K562 (cell line): ENCODE results near the gene UNC119. TPM values are rescaled to one million over a fixed set of nuclear protein-coding genes. Genes with fewer than 3 reads are reported as not detected.

ENCODE experiments used
- ATAC-seq: fragments of 200-7000 bp; cut with Tn5 transposase; 3 replicates; pipeline ENCODE4 v1.9.1; 2020; ENCODE audit warnings: moderate library complexity
- BruUV-seq: library from RNA; stranded (reverse); fragments of 400-500 nt; replicated peaks from 2 replicates; lab custom pipeline; 2021; lab: Mats Ljungman, UMichigan
- CTCF ChIA-PET: fragments of 300-600 bp; formaldehyde crosslinking; extraction: SDS; loops from one replicate; lab custom pipeline; 2021; ENCODE audit warnings: low intra/inter-chr PET ratio; lab: Yijun Ruan, JAX
- POLR2A ChIA-PET: fragments of 300-600, 350-650 bp; sonication (Branson Sonifier 250); formaldehyde crosslinking; extraction: SDS; loops from one replicate; lab custom pipeline; 2021; ENCODE audit warnings: antibody characterized with exemption, inconsistent platforms; lab: Yijun Ruan, JAX
- DNase-seq, 4 experiments: peaks; one replicate each; pipeline versions ENCODE4 v3.0.0 to v3.0.0-alpha.2; 2011 to 2018; ENCODE audit warnings: low spot score in 3 of 4, mixed read lengths in 3 of 4; ENCODE audit errors: extremely low read depth in 1 of 4
- FAIRE-seq: peaks from 2 replicates; lab custom pipeline; 2011; peaks lifted over from hg19 to GRCh38; lab: Jason Lieb, UNC
- H2AFZ ChIP-seq: 2 replicates; pipeline ENCODE4 v1.6.0; 2011; ENCODE audit warnings: low read depth, low read length, control low read depth, inconsistent platforms
- H3K27ac ChIP-seq: fragments of 200-600 bp; 3 replicates; pipeline ENCODE4 v1.8.0; 2011; ENCODE audit warnings: low read depth, mild to moderate bottlenecking, control low read depth, inconsistent platforms, low read length, moderate library complexity, mixed read lengths; ENCODE audit errors: extremely low read depth
- H3K27me3 ChIP-seq, 2 experiments: fragments of 300-600 bp in 1 of 2; 2 replicates in 1 of 2; 3 replicates in 1 of 2; pipeline versions ENCODE4 v1.6.0 to v1.8.0; 2011; ENCODE audit warnings: inconsistent platforms in 2 of 2, low read length in 2 of 2, mild to moderate bottlenecking in 1 of 2, mixed read lengths in 1 of 2, moderate library complexity in 1 of 2; ENCODE audit not compliant: control insufficient read depth in 2 of 2, insufficient read depth in 2 of 2
- H3K36me3 ChIP-seq: fragments of 300-600 bp; 3 replicates; pipeline ENCODE4 v1.8.0; 2011; ENCODE audit warnings: mild to moderate bottlenecking, low read length, inconsistent platforms; ENCODE audit not compliant: control insufficient read depth, insufficient read depth
- H3K4me1 ChIP-seq, 2 experiments: fragments of 200-600 bp in 1 of 2; replicated peaks in 1 of 2; 2 replicates in 1 of 2; 3 replicates in 1 of 2; pipeline versions ENCODE4 v1.5.1 to v1.8.0; 2011; ENCODE audit warnings: inconsistent platforms in 2 of 2, low read length in 2 of 2, mild to moderate bottlenecking in 1 of 2, mixed read lengths in 1 of 2, moderate library complexity in 1 of 2; ENCODE audit not compliant: control insufficient read depth in 2 of 2, insufficient read depth in 2 of 2
- H3K4me2 ChIP-seq: 2 replicates; pipeline ENCODE4 v1.6.1; 2011; ENCODE audit warnings: low read length, control low read depth, inconsistent platforms, mixed read lengths; ENCODE audit not compliant: insufficient read depth
- H3K4me3 ChIP-seq: fragments of 200-600 bp; sonication (generic), shearing (Covaris generic); 2 replicates; pipeline ENCODE4 v1.5.1; 2016; ENCODE audit warnings: control low read depth, inconsistent platforms
- H3K79me2 ChIP-seq: fragments of 200-600 bp; 3 replicates; pipeline ENCODE4 v1.8.0; 2011; ENCODE audit warnings: low read length, inconsistent platforms; ENCODE audit not compliant: control insufficient read depth, insufficient read depth
- H3K9ac ChIP-seq, 2 experiments: 2 replicates each; pipeline versions ENCODE4 v1.6.0 to v1.6.1; 2011; ENCODE audit warnings: low read depth in 2 of 2, low read length in 2 of 2, control low read depth in 1 of 2, inconsistent platforms in 1 of 2, mild to moderate bottlenecking in 1 of 2, mixed read lengths in 1 of 2; ENCODE audit not compliant: insufficient read depth in 1 of 2
- H3K9me1 ChIP-seq: one replicate; pipeline ENCODE4 v1.6.0; 2011; ENCODE audit warnings: inconsistent platforms, mild to moderate bottlenecking, low read length, moderate library complexity; ENCODE audit not compliant: control insufficient read depth, insufficient read depth
- H3K9me3 ChIP-seq: replicated peaks from 2 replicates; pipeline ENCODE4 v1.5.1; 2011; ENCODE audit warnings: low read depth, low read length, inconsistent platforms; ENCODE audit not compliant: control insufficient read depth, insufficient read depth
- H4K20me1 ChIP-seq: replicated peaks from 2 replicates; pipeline ENCODE4 v1.6.1; 2011; ENCODE audit warnings: low read length, inconsistent platforms, mixed read lengths; ENCODE audit not compliant: control insufficient read depth, insufficient read depth
- CBX8 ChIP-seq: fragments of 200-600 bp; sonication (generic); IDR thresholded peaks from 2 replicates; pipeline ENCODE4 v1.6.1; 2012; ENCODE audit warnings: borderline replicate concordance, mixed run types, low read depth, mild to moderate bottlenecking, moderate library complexity, mixed read lengths, low read length, control low read depth, inconsistent platforms; ENCODE audit not compliant: poor library complexity, severe bottlenecking; ENCODE audit errors: extremely low read depth
- CCNT2 ChIP-seq: IDR thresholded peaks from 2 replicates; pipeline ENCODE4 v1.6.1; 2011; ENCODE audit warnings: borderline replicate concordance, low read depth, mild to moderate bottlenecking, moderate library complexity, mixed read lengths, low read length; ENCODE audit not compliant: insufficient read length; ENCODE audit errors: extremely low read depth
- CHCHD3 ChIP-seq: fragments of 250-450 bp; sonication (Bioruptor Pico); IDR thresholded peaks from 2 replicates; pipeline ENCODE4 v2.1.2; 2022; ENCODE audit warnings: mild to moderate bottlenecking
- DMBX1 ChIP-seq: fragments of 250-450 bp; sonication (Bioruptor Pico); IDR thresholded peaks from 2 replicates; pipeline ENCODE4 v1.8.0; 2022; ENCODE audit warnings: inconsistent platforms, mild to moderate bottlenecking, moderate library complexity, borderline replicate concordance
- POLR2AphosphoS2 ChIP-seq: IDR thresholded peaks from 2 replicates; pipeline ENCODE4 v1.6.1; 2012; ENCODE audit warnings: low read length, improper control_type of control experiment
- PTRF ChIP-seq: fragments of 450-650 bp; IDR thresholded peaks from 2 replicates; pipeline ENCODE4 v1.6.1; 2016; ENCODE audit warnings: mild to moderate bottlenecking, missing genetic modification characterization, missing compliant biosample characterization
- SRSF3 ChIP-seq: fragments of 200-400 bp; formaldehyde crosslinking; IDR thresholded peaks from 2 replicates; pipeline ENCODE4 v1.6.1; 2016; ENCODE audit warnings: mild to moderate bottlenecking, low read length, moderate library complexity; ENCODE audit not compliant: insufficient read depth
- ZNF668 ChIP-seq: fragments of 250-450 bp; sonication (Bioruptor Pico); IDR thresholded peaks from 2 replicates; pipeline ENCODE4 v1.8.0; 2022; ENCODE audit warnings: mild to moderate bottlenecking, inconsistent platforms
- WGBS: fragments of 100-300 bp; shearing (Covaris generic); methylation state at CpG from one replicate; pipeline ENCODE4 v1.1.6; 2016; ENCODE audit warnings: low coverage, mixed read lengths; ENCODE audit not compliant: insufficient coverage; ENCODE audit errors: missing lambda C conversion rate; 5-methylcytosine and 5-hydroxymethylcytosine counted together
- in situ Hi-C: fragments of 300-500 bp; cut with MboI; formaldehyde crosslinking; loops from 4 replicates; pipeline ENCODE4 v1.15.0; 2018; ENCODE audit warnings: inconsistent platforms, mixed read lengths
- intact Hi-C: fragments of 100-400 bp; cut with micrococcal nuclease; formaldehyde crosslinking; loops from 2 replicates; pipeline ENCODE4 v1.14.2; 2022
- polyA plus RNA-seq, 8 experiments: library from polyadenylated mRNA; depleted of rRNA in 4 of 8; stranded (reverse) in 5 of 8; unstranded in 3 of 8; fragments of >200 nt; fragmentation: Nextera tagmentation in 2 of 8; fragmentation: Illumina TruSeq in 1 of 8; extraction: Ambion mirVana in 2 of 8; extraction: Trizol in 1 of 8; gene quantifications; 2 replicates each; pipeline versions ENCODE4 v1.2.1 to v1.2.3, GENCODE V29; 2011 to 2014; ENCODE audit warnings: inconsistent platforms in 1 of 8, missing spikeins in 1 of 8
- total RNA-seq, 7 experiments: library from RNA; depleted of rRNA in 6 of 7; stranded (reverse); fragments of >200 nt in 6 of 7; fragmentation: Illumina TruSeq in 2 of 7; extraction: Trizol in 2 of 7; gene quantifications; 2 replicates each; pipeline versions ENCODE4 v1.2.1 to v1.2.3, GENCODE V29; 2011 to 2021; ENCODE audit warnings: low replicate concordance in 1 of 7
- TF ChIP-seq, protein P1 (sequence below): fragments of 250-450 bp; sonication (Bioruptor Pico); IDR thresholded peaks from 2 replicates; pipeline ENCODE4 v1.8.0; 2022; ENCODE audit warnings: moderate library complexity, mild to moderate bottlenecking, inconsistent platforms

Gene UNC119
- total and polyA plus RNA-seq, 9 of the 15 experiments (the other 6 are each of a cell fraction or from before 2014, with no cell fraction given): 0.37 to 47.7 (median 16.3) TPM

DNA sequence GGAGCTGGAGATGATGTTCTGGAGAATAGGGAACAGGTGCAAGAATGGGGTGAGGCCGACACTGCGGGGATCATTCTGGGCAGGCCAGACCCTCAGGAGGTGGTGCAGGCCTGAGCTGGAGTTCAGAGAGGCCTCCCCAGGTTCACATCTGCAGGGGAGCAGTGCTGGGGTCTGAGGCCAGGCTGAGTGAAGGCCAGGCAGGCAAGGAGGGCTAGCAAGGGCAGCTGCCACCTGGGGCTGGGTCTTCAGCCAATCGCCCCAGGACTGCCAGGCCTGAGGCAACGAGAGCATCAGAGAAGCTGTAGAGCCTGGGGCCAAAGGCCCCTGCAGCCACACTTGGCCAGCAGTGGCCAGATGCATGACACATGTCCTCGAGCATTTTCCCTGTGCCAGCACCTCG, 31.7 kb downstream of the UNC119 start:
- FAIRE-seq (no peak), ATAC-seq (no peak), DNase-seq (no peak)
- CTCF ChIA-PET: no interaction called here
- Histone ChIP-seq H3K4me1 (peaks cover 10 to 30% of the 10 kb centered on the region in 2 experiments; a peak in 4 of 5 replicates), H3K9me3 (no peaks in the 10 kb centered on the region; the same call in 1 of the 2 replicates), H3K27ac (no peak overlapping the region), H3K36me3 (no peaks in the 10 kb centered on the region), H3K79me2 (no peaks in the 10 kb centered on the region), H3K9ac (no peak overlapping the region; a peak in 1 of 4 replicates), H3K4me2 (no peak overlapping the region), H2AFZ (no peak overlapping the region), H3K4me3 (no peak overlapping the region), H3K27me3 (peaks cover 3 to 25% of the 10 kb centered on the region in 2 experiments; a peak in 3 of 5 replicates), H3K9me1 (no peaks in the 10 kb centered on the region), H4K20me1 (no peaks in the 10 kb centered on the region)
- no TSS peak for BruUV-seq
- WGBS: 0% methylated on average over 6 of the region's 6 CpGs
- no peak for TF ChIP-seq SRSF3
- TF ChIP-seq CBX8: no peak
- TF ChIP-seq, protein P1, sequence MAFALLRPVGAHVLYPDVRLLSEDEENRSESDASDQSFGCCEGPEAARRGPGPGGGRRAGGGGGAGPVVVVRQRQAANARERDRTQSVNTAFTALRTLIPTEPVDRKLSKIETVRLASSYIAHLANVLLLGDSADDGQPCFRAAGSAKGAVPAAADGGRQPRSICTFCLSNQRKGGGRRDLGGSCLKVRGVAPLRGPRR (CRISPR knock-in tag): no peak
- no peak for TF ChIP-seq DMBX1 (CRISPR knock-in tag)
- TF ChIP-seq ZNF668 (CRISPR knock-in tag): no peak
- no peak for TF ChIP-seq CHCHD3 (CRISPR knock-in tag)
- TF ChIP-seq CCNT2: no peak
- TF ChIP-seq PTRF: no peak
- no peak for TF ChIP-seq POLR2AphosphoS2
- intact Hi-C loops: no loop called here
- in situ Hi-C loops: no loop called here
- POLR2A ChIA-PET: interaction anchor here (0.6 to 1.7 kb wide), 7 partner anchors 8 to 204 kb away, joined by 3 to 7 read pairs (median 4); partner anchors contain the start of gene RPL23A
